Measurements from ENCODE around the gene RAB4B.
A peak's percentile ranks its signal among the peaks of the same experiment; 100 is the strongest.

Gene RAB4B

GRCh38 chr19:40785526-40785925 is 7.5 kb downstream of the RAB4B start:
- ATAC-seq, result no peak
- H3K4me1 Mint-ChIP-seq, result peaks cover 45% of the 10 kb centered on the region
- peaks cover 71% of the 10 kb centered on the region for H3K36me3 Mint-ChIP-seq
- peak overlapping the region; percentile 59 for H3K27ac Mint-ChIP-seq
- no peak overlapping the region for H3K4me3 Mint-ChIP-seq
- no peaks in the 10 kb centered on the region for H3K27me3 Mint-ChIP-seq
- no peaks in the 10 kb centered on the region for H3K9me3 Mint-ChIP-seq

GRCh38 chr19:40786060-40787037 is 8.3 kb downstream of the RAB4B start:
- Mint-ChIP-seq H3K4me3 (no peak overlapping the region), H3K36me3 (peaks cover 68% of the 10 kb centered on the region), H3K4me1 (peaks cover 41% of the 10 kb centered on the region), H3K9me3 (no peaks in the 10 kb centered on the region), H3K27ac (peak overlapping the region; percentile 59), H3K27me3 (no peaks in the 10 kb centered on the region)
- ATAC-seq, result no peak

- no peak for ATAC-seq
- Mint-ChIP-seq H3K27me3 (no peaks in the 10 kb centered on the region), H3K4me3 (no peak overlapping the region), H3K27ac (peak overlapping the region; percentile 53), H3K9me3 (no peaks in the 10 kb centered on the region), H3K4me1 (peaks cover 39% of the 10 kb centered on the region), H3K36me3 (peaks cover 58% of the 10 kb centered on the region)
Observed at GRCh38 chr19:40791349-40791748, 13.3 kb downstream of the RAB4B start.

GRCh38 chr19:40791996-40792395 is 13.9 kb downstream of the RAB4B start:
- Mint-ChIP-seq H3K4me3 (no peak overlapping the region), H3K36me3 (peaks cover 57% of the 10 kb centered on the region), H3K4me1 (peaks cover 39% of the 10 kb centered on the region)

GRCh38 chr19:40797166-40797962 is 19.3 kb downstream of the RAB4B start:
- peaks cover 54% of the 10 kb centered on the region for H3K4me1 Mint-ChIP-seq
- peak overlapping the region; percentile 99 for H3K27ac Mint-ChIP-seq
- peaks cover 39% of the 10 kb centered on the region for H3K36me3 Mint-ChIP-seq
- H3K4me3 Mint-ChIP-seq, result peak overlapping the region; percentile 94
- H3K27me3 Mint-ChIP-seq, result no peaks in the 10 kb centered on the region
- ATAC-seq, result no peak
- no peaks in the 10 kb centered on the region for H3K9me3 Mint-ChIP-seq

More at GRCh38 chr19:40791996-40792395, 13.9 kb downstream of the RAB4B start:
- Mint-ChIP-seq H3K27ac (peak overlapping the region; percentile 53), H3K27me3 (no peaks in the 10 kb centered on the region), H3K9me3 (no peaks in the 10 kb centered on the region)
- no peak for ATAC-seq

GRCh38 chr19:40797963-40798682 is 20.1 kb downstream of the RAB4B start:
- no peaks in the 10 kb centered on the region for H3K27me3 Mint-ChIP-seq
- peak overlapping the region; percentile 94 for H3K4me3 Mint-ChIP-seq
- H3K9me3 Mint-ChIP-seq, result no peaks in the 10 kb centered on the region
- H3K27ac Mint-ChIP-seq, result peak overlapping the region; percentile 99
- peaks cover 59% of the 10 kb centered on the region for H3K4me1 Mint-ChIP-seq
- H3K36me3 Mint-ChIP-seq, result peaks cover 37% of the 10 kb centered on the region
- ATAC-seq, result peak; percentile 68

GRCh38 chr19:40798683-40799557 is 20.9 kb downstream of the RAB4B start, which contains the start of gene EGLN2:
TSS of gene EGLN2 (plus strand) at chr19:40799191. CDS start at chr19:40800573, 1,382 bp downstream.
- Mint-ChIP-seq H3K4me3 (peak within 1 kb of the TSS; percentile 94), H3K4me1 (peaks cover 67% of the 10 kb centered on the region), H3K27me3 (no peaks in the 10 kb centered on the region), H3K27ac (peak within 1 kb of the TSS; percentile 99), H3K36me3 (peaks cover 37% of the 10 kb centered on the region), H3K9me3 (no peaks in the 10 kb centered on the region)
- peak; percentile 90 for ATAC-seq

GRCh38 chr19:40799558-40800338 is 21.7 kb downstream of the RAB4B start:
- peaks cover 44% of the 10 kb centered on the region for H3K36me3 Mint-ChIP-seq
- peak overlapping the region; percentile 94 for H3K4me3 Mint-ChIP-seq
- peak overlapping the region; percentile 99 for H3K27ac Mint-ChIP-seq
- H3K9me3 Mint-ChIP-seq, result no peaks in the 10 kb centered on the region
- no peaks in the 10 kb centered on the region for H3K27me3 Mint-ChIP-seq
- ATAC-seq, result peak; percentile 2
- H3K4me1 Mint-ChIP-seq, result peaks cover 76% of the 10 kb centered on the region

GRCh38 chr19:40800339-40800996 is 22.4 kb downstream of the RAB4B start:
- Mint-ChIP-seq H3K9me3 (no peaks in the 10 kb centered on the region), H3K27me3 (no peaks in the 10 kb centered on the region), H3K27ac (peak overlapping the region; percentile 99), H3K36me3 (peaks cover 48% of the 10 kb centered on the region), H3K4me3 (peak overlapping the region; percentile 94), H3K4me1 (peaks cover 83% of the 10 kb centered on the region)
- no peak for ATAC-seq

- ATAC-seq, result no peak
- H3K9me3 Mint-ChIP-seq, result no peaks in the 10 kb centered on the region
- H3K4me1 Mint-ChIP-seq, result peaks cover 87% of the 10 kb centered on the region
- H3K27ac Mint-ChIP-seq, result peak overlapping the region; percentile 99
- no peaks in the 10 kb centered on the region for H3K27me3 Mint-ChIP-seq
- H3K36me3 Mint-ChIP-seq, result peaks cover 47% of the 10 kb centered on the region
- peak overlapping the region; percentile 94 for H3K4me3 Mint-ChIP-seq
Observed at GRCh38 chr19:40800997-40801377, 22.9 kb downstream of the RAB4B start.

GRCh38 chr19:40801426-40802299 is 23.6 kb downstream of the RAB4B start:
- Mint-ChIP-seq H3K4me3 (peak overlapping the region; percentile 94), H3K27me3 (no peaks in the 10 kb centered on the region), H3K27ac (peak overlapping the region; percentile 90), H3K4me1 (peaks cover 87% of the 10 kb centered on the region), H3K9me3 (no peaks in the 10 kb centered on the region), H3K36me3 (peaks cover 42% of the 10 kb centered on the region)
- ATAC-seq, result no peak

Measured in stimulated activated memory B cell treated with anti-CD40 and anti-IgM and Interleukin-4, amounts not matched to agents 10 μg/mL and 1 μg/mL and 100 μg/mL, for 72 hours (primary cell).